HL-60/S4 treated with phorbol 12-myristate 13-acetate at 8.2 ng/mL for 4 days and 3 days (cell line): ENCODE results near the gene TNFAIP2.

Experiments
- in situ Hi-C: fragments of 300-500 bp; cut with MboI; formaldehyde crosslinking; loops from 2 replicates; pipeline ENCODE4 v1.15.0; 2022; ENCODE audit warnings: low sequenced_read_pairs

TNFAIP2 gene

DNA sequence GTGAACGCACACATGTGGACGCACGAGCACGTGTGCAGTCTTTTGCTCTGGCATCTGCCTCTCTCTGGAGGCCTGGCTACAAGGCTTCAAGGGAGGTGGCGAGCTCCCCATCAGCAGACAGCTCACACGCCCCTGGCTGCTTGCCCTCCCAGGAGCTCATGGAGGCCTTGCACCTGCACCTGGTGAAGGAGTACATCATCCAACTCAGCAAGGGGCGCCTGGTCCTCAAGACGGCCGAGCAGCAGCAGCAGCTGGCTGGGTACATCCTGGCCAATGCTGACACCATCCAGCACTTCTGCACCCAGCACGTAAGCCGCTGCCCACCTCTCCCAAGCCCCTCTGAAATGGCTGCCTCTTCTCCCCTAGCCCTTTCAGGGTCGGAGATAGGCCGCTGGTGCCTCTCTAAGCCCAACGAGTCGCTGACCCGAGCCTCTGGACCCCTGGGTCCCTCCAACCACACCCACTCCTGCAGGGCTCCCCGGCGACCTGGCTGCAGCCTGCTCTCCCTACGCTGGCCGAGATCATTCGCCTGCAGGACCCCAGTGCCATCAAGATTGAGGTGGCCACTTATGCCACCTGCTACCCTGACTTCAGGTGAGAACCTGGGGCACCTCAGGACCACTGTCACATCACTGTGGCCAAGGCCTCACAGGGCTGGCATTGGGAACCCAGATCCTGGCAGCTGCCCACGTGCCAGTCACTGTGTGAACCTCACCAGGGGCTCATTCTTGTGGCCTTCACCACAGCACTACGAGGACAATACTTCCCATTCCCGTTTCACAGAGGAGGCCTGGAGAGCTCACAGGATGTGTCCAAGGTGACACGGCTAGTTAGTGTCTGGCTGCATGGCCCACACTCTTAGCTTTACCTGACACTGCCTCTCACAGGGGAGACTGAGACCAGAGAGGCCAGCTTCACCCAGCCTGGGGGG, 10.2 kb downstream of the TNFAIP2 start:
- in situ Hi-C loops, result no loop called here

DNA sequence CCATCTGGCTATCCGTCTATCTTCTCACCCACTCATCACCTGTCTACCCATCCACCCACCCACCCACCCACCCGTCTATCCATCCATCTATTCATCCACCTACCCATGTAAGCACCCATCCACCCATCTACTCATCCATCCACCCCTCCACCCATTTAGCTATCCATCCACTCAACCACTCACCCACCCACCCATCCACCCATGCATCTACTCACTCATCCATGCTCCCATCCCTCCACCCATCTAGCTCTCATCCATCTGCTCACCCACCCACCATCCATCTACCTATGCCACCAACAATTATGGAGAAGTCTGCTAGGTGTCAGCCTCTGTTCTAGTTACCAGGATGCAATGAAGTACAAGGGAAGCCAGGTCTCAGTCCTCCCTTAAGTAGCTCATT, 11.1 kb downstream of the TNFAIP2 start:
- in situ Hi-C loops, result no loop called here

DNA sequence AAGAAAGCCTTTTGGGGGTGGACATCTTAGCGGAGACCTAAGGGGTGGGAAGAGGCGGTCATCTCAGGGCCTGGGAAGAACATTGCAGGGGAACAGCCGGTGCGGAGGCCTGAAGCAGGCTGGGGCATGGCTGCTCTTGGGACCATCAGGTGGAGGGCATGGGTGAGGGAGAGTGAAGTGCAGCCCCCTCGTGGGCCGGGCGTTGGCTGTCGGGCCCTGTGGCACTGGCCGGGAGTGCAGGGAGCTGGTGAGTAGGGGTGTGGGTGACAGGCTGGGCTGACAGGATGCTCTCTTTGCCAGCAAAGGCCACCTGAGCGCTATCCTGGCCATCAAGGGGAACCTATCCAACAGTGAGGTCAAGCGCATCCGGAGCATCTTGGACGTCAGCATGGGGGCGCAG, 11.7 kb downstream of the TNFAIP2 start:
- in situ Hi-C loops, result no loop called here

DNA sequence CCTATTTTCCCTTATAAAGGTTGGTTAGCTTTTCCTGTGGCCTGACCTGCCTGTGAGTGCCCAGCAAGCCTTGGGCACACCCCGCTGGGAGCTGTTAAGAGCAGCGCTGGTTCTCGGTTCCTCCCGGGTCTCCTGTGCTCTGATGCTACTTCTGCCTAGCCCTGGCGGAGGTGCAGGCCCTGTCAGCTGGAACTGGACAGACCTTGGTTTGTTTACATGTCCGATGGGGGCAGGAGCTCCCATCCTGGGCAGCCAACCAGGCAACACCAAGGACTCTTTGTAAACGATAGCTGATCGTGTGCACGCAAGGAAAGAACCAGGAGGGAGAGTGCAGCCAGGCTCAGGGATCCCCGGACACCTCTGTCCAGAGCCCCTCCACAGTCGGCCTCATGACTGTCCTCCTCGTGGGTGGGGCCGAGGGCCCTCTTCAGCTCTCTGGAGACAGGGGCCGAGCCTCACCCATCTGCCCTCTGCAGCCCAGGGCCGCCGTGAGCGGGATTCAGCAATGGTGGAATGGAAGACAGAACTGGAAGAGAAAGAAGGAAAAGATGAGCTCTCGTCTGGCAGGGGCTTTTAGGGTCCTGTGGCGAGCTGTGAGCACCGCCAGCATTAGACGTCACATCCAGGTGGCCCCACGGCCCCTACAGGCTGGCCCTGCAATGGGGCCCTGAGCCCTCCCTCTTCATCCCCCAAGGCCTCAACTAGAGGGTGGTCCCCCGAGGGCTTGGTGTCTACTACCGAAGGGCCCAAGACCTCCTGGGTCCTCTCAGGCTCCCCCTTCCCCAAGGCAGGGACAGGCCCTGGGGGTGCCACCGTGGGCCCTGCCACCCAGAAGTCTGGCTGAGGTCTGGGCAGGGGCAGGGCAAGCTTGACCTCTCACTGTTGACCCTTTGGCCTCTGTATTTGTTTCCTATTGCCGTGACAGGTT, 12.3 kb downstream of the TNFAIP2 start:
- in situ Hi-C loops, result no loop called here

DNA sequence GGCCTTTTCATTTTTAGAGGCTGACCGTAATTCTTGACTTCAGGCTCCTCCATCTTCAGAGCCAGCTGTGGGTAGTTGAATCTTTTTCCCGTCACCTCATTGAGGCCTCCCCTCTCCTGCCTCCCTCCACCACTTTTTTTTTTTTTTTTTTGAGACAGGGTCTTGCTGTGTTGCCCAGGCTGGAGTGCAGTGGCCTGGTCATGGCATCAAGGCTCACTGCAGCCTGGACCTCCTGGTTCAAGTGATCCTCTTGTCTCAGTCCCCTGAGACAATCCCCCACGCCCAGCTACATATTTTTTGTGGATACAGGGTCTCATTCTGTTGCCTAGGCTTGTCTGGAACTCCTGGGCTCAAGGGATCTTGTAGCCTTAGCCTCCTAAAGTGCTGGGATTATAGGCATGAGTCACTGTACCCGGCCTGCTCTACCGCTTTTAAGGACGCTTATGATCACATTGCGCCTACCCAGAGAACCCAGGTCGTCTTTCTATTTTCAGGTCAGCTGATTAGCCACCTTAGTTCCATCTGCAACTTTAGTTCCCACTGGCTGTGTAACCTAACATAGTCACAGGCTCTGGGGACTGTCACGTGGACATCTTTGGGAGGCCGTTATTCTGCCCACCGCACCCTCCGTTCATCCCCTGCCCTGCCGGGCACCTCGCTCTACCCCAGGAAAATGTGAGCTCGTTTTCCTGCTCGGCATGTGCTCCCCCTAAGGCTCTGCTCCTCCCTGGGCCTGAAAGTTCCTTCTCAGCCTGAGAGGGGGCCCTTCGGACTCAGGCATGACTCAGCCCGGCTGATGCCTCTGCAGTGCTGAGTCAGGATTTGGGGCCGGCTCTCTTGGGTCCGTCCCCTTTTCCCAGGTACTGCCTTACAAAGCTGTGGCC, 13.4 kb downstream of the TNFAIP2 start:
- in situ Hi-C loops, result no loop called here

DNA sequence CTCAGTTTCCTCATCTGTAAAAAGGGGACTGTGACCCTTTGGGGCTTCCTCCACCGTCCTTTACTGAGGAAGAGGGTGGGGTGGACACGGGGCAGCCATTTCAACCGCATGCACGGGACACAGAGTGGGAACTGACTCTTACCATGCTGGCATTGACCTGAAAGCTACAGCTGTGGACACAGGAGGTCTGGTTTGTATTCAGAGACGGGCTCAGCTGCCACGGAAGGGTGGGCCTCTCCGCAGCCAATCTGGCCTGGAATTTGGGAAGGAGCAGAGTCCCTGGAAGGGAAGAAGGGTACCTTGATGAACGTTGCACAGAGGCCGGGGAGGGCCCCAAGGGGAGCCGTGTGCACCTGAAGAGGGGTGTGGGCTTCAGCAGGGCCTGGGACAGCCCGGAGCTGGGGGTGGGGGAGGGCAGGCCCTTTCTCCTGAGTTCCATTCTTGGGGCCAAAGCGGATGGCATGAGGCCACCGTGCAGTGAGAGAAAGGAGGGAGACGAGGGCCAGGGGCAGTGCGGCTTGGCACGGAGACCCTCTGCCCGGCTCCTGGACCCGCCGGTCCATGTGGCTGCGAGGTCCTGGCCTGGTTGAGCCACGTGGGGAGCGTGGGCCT, 14.5 kb downstream of the TNFAIP2 start:
- in situ Hi-C loops, result no loop called here

DNA sequence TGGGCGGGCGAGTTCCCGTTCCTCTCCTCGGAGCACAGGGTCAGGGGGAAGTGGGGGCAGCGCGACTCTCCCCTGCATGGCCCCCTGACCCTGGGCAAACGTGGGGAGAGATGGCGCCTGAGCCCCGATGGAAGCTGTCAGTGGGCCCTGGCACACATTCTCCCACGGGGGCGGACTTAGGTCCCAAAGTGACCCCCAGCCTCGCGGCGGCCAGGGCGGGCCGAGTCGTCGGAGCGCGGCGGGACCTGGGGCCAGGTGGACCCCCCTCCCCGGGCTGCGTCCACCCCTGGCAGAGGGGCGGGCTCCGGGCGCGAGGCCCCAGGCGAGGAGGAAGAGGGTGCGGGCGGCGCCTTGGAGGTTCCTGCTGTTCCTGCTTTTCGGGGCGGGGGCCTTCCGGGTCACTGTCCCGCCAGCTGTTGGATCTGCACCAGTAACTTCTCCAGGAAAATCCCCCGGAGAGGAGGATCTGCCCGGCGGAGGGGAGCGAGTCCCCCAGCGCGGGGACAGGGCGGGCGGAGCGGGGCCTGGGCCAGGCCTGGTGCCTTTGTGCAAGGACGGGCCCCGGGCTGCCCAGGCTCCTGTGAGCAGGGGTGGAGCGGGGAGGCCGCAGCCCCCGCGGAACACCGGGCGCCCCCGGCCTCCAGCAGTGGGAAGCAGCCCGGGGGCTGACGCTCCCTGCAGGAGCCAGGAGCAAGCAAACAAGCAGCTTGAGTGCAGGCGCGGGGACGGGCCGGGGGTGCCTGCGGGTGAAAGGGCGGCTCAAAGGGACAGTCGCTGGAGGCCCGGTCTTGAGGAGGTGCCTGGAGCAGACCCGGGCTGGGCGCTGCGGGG, 15.3 kb downstream of the TNFAIP2 start:
- in situ Hi-C loops, result no loop called here

DNA sequence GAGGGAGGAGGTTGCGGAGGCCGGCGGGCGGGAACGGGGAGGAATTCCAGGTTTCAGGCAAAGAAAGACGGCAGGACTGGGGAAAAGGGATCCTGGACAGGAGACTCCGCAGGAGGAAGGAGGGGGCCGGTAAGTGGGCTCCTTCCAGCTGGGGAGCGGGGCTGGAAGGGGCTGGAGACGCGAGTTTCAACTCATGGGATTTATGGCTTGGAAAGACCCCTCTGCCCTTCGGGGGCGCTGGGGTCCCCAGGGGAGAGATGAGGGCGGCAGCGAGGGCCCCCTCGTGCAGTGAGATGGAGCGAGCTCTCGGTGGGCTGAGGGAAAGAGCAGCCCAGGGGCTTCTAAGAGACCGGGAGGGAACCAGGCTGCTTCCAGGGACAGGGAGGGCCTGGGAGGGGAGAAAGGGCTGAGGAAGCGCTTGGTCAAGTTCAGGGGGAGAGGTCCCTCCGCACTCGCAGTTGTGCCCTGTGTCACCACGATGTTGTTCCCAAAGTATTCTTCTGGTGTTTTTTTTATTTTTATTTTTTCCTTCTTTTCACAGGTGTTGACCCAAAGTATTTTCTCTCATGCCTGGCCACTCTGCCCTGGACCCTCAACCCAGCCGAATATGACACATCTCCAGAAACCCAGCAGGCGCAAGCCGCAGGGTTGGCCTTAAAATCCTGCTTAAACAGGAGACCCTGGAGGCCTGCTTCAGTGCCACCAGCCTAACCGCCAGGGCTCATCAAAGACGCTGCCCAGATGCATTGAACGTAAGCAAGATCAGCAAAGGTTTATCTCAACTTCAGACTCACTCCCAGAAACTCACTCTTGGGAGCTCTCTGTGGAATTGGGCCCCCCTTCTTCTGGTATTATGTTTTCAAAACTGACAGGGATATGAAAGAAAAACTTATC, 16.1 kb downstream of the TNFAIP2 start:
- in situ Hi-C loops, result no loop called here

DNA sequence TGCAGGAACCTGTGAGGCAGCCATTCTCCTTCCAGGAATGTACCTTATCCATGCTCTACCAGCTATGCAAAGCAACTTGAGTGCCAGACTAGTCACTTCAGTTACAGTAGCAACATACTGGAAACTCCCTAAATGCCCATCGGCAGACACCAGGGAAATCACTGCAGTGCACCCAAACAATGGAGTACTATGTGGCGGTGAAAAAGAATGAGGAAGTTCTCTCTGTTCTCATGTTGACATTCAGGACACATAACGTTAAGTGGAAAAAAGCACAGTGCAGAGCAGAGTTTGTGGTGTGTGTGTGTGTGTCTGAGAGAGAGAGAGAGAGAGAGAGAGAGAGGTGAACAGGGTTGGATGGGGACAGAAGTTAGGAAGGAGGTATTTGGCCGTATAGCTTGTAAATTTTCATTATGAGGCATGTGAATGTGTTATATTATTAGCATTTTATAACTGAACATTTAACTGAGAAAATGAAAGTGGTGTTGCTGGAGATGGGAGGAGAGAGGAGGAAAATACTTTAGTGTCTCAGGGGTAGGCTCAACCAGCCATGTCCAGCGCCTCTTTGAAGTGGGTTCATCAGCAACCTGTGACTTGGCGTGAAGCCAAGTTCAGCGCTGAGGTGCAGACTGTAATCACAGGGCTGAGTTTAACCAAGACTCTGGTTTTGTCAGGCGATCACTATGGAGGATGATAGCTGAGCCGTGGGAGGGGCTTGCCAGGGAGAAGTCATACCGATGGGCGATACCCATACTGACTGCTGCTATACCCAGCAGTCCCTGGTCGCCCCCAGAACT, 17.3 kb downstream of the TNFAIP2 start:
- in situ Hi-C loops, result no loop called here

DNA sequence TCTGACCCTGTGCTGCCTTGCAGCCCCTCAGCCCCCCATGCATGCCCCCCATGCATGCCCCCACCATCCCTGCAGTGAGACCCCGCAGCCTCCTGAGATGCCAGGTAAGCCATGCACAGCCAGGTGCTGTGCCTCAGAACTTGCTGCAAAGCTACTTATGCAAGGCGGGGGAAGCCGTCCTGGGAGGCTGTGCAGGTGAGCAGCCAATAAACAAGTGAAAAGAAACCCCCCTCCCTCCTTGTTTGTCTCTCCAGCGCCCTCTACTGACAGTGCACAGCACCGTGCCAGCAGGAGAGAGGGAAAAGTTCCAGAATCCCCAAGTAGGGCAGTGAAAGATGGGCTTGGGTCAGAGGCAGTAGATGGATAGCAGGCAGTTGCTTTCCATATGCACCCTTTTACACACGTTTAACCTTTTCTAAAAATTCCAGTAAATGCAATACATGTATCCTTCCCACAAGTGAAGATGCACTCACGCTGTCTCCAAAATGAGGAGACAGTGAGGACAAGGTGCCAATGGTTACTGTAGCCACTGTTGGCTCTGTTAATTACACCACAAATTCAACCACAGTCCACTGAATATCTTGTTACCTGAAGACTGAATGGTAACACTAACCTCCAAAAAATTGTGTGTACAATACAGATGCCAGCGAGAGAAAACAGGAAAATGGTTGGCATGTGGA, 18.0 kb downstream of the TNFAIP2 start:
- in situ Hi-C loops, result no loop called here

DNA sequence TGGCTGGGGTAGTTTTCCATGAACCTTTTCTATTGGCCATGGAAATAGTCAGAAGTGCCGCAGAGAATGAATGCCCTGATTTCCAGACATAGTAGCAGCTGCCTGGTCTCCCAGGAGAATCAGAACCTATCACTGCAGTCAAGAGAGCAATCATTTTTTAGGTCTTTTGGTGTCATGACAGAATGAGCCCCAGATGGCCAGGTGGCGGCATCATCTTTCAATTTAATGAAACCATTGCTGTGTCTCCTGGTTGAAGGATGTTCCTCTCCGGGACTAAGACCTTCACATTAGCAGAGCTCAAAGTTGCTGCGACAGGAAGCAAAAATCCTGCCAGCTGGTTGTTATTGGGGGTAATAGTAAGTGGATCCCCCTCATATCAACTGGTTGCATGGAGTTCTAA, 18.8 kb downstream of the TNFAIP2 start:
- in situ Hi-C loops, result no loop called here

DNA sequence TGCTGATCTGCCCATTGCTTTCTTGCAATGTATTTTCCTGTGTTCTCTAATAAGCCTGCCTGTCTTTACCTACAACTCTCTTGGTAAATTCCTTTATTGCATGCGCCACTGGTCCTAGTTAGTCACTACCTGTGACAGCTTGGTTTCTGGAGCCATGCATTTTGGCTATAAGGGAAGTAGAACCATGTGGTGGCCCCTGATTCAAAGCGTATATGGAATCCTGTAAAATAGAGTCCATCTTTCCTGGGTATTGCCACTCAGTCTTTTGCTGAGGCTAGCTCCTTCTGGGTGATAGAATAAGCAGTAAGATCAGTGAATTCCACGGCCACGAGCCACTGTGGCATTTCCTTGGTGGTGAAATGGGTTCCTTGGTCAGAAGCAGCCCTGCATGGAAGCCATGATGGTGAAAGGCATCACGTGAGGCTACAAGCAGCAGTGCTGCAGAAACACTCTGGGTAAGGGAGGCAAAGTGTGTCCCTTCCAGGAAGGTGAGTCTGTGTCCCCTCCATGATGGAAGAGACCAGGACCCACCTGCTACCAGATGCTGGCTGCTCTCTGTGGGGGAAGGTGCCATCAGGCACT, 19.6 kb downstream of the TNFAIP2 start:
- in situ Hi-C loops, result no loop called here

DNA sequence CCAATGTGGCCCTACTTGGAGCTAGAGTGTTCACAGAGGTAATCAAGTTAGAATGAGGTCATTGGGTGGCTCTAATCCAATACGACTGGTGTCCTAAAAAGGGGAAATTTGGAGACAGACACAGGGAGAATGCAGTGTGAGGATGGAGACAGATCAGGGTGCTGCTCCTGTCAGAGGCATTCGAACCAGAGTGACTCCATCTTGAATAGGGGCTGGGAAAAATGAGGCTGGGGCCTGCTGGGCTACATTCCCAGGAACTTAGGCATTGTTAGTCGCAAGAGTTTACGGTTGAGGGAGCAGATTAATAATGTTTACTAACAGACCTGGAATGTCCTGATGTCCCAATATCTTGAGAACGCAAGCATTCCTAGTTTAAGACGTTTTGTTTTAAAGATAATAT, 20.2 kb downstream of the TNFAIP2 start:
- in situ Hi-C loops, result no loop called here

DNA sequence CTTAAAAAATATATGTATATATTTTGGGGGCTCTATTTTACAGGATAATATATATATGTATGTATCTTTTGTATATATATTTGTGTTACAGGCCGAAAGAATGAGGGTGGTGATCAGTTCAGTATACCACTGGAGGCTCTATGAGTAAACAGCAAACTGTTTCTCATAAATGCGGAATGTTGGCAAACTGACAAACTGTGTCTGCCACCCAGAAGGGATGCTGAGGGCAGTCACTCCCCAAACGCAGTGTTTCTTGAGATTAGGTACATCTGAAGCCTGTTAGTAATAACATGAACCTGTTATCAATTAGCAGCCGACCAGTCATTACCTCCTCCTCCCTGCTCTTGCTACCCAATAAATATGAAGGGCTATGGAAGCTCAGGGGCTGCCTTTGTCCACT, 20.8 kb downstream of the TNFAIP2 start:
- in situ Hi-C loops, result no loop called here

DNA sequence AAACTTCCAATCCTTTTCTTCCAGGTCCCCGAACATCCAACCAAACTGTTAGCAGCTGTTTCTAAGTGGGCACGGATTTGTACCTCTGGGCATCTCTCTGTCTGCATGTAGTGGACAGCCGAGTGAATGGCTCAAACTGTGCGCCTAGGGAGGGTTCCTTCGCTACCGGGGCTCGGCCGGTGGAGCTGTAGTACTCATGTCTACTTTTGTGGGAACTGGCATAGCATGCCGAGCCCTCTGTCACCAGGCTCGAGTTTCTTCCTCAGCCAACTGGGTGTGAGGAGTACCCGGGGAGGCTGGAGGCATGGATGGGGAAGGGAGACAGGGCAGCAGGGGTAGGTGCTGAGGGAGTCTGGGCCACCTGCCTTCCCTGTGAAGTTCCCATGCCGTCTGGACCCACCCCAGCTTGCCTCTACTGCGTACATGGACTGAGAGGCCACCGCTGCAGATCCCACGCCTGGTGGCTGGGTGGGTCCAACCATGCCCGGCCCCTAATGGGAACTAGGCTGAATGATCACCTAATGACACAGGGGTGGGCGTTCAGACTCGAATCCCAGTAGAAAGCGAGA, 23.0 kb downstream of the TNFAIP2 start:
- in situ Hi-C loops, result no loop called here
